Renal cortical epithelial cell (primary cell): Measurements from ENCODE around the gene HEY2. TPM values are rescaled to one million over a fixed set of nuclear protein-coding genes. Genes with fewer than 3 reads are reported as not detected.

Experiments
- DNase-seq: peaks from one replicate; pipeline ENCODE4 v3.0.0-alpha.2; 2011; ENCODE audit warnings: low read depth
- total RNA-seq: library from RNA; depleted of rRNA; stranded (reverse); fragments of >200 nt; gene quantifications from 2 replicates; pipeline ENCODE4 v1.2.3, GENCODE V29; 2014

HEY2 gene
- total RNA-seq, 1 donor from 2014 or later: not detected

- DNase-seq: no peak
These were observed 5.8 kb upstream of the HEY2 start for GRCh38 chr6:125743604-125744003.

- DNase-seq: no peak
These were observed 4.0 kb upstream of the HEY2 start for GRCh38 chr6:125745281-125746018.

- no peak for DNase-seq
These were observed 3.4 kb upstream of the HEY2 start for GRCh38 chr6:125746019-125746414.

GRCh38 chr6:125746731-125747588 lies 2.5 kb upstream of the HEY2 start:
- DNase-seq: peak; percentile 61

- no peak for DNase-seq
These were observed 1.6 kb upstream of the HEY2 start for GRCh38 chr6:125747589-125748405.

GRCh38 chr6:125748406-125749172 lies 843 bp upstream of the HEY2 start:
- no peak for DNase-seq

- no peak for DNase-seq
These were observed 646 bp downstream of the HEY2 start for GRCh38 chr6:125749865-125750691.

GRCh38 chr6:125750692-125751333 lies 1.4 kb downstream of the HEY2 start:
- no peak for DNase-seq

- no peak for DNase-seq
These were observed 2.0 kb downstream of the HEY2 start for GRCh38 chr6:125751334-125751916.

GRCh38 chr6:125752773-125753172 lies 3.3 kb downstream of the HEY2 start:
- no peak for DNase-seq

- DNase-seq: peak; percentile 71
These were observed 3.9 kb downstream of the HEY2 start for GRCh38 chr6:125753218-125753936.

GRCh38 chr6:125753937-125754259 lies 4.5 kb downstream of the HEY2 start:
- no peak for DNase-seq

- DNase-seq: no peak
These were observed 5.1 kb downstream of the HEY2 start for GRCh38 chr6:125754566-125754965.

GRCh38 chr6:125759184-125759902 lies 9.9 kb downstream of the HEY2 start:
- DNase-seq: no peak

- DNase-seq: no peak
These were observed 10.6 kb downstream of the HEY2 start for GRCh38 chr6:125759959-125760457.

- DNase-seq: no peak
These were observed 14.8 kb downstream of the HEY2 start for GRCh38 chr6:125764121-125764671.

GRCh38 chr6:125765944-125766343 lies 16.5 kb downstream of the HEY2 start:
- DNase-seq: no peak

- no peak for DNase-seq
These were observed 17.2 kb downstream of the HEY2 start for GRCh38 chr6:125766641-125767040.
